Measurements from ENCODE around the gene RASSF5. TPM values are rescaled to one million over a fixed set of nuclear protein-coding genes. Genes with fewer than 3 reads are reported as not detected.

Gene RASSF5
- total and polyA plus RNA-seq, 10 of the 15 experiments (the other 5 are each of a cell fraction or from before 2014, with no cell fraction given), result 14.0 to 89.6 (median 68.9) TPM

DNA sequence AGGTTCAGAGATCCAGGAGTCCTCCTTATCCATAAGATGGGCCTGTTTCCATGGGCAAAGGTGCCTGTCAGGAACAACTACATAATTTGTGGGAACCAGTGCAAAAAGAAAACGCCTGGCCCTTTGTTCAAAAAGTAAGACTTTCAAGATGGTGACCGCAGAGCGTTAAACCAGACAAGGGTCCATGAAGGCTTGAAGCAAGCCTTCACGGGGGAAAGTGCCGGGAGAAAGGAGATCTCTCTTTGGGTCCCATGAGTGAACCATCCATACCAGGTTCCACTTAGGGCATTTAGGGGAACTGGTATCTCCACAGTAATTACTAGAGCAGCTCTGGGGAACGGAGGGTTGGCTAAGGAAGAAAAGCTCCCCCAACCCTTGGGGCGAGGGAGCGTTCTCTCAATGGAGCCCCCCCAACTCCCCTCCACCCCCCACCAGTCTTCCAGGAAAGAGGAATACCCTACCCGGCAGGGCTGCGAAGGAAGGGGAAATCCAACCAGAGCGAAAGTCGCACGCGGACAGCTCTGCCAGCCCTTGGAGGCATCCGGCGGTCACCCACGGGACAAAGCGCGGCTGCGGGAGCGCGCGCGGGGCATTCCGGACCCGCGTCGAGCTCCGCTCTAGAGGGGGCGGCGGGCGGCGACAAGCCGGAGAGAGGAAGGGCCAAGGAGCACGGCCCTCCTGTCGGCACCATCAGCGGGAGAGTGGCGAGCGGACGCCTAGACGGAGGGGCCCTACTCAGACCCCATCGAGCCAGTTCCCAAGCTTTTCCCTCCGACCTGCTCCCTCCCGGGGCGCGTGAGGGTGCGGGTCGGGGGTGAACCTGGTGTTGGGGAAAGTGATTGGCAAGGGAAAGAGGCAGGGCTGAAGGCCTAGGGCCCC lies 687 bp upstream of the RASSF5 start:
- peak overlapping the region; percentile 77 for H2AFZ ChIP-seq (ENCODE audit: control insufficient read depth, low read depth, low read length)
- H3K36me3 ChIP-seq (ENCODE audit: control insufficient read depth in 2 of 2, insufficient read depth in 2 of 2, low read length in 1 of 2), result no peaks in the 10 kb centered on the region
- ATAC-seq (peak; percentile 51), DNase-seq (ENCODE audit: low read depth, low spot score) (no peak), FAIRE-seq (no peak)
- ChIA-PET SMC1A (ENCODE audit: uncharacterized antibody, unreplicated experiment) (interaction anchor here (0.6 to 5.6 kb wide), 22 partner anchors 9 to 141 kb away, joined by 3 to 61 read pairs (median 6); partner anchors contain the start of genes DYRK3 and IKBKE), POLR2A (interaction anchor here (0.6 to 4.8 kb wide), 19 partner anchors 9 to 896 kb away, joined by 3 to 60 read pairs (median 4); partner anchors contain the start of genes DYRK3 and IKBKE), CTCF (interaction anchor here (0.7 to 5.1 kb wide), 27 partner anchors 10 to 323 kb away, joined by 3 to 62 read pairs (median 5); partner anchors contain the start of genes DYRK3 and IKBKE), RAD21 (ENCODE audit: unreplicated experiment) (interaction anchor here (1.0 to 4.8 kb wide), 18 partner anchors 10 to 157 kb away, joined by 3 to 69 read pairs (median 5); partner anchors contain the start of genes DYRK3 and IKBKE)
- in situ Hi-C loops (cut with MboI) (no loop called here), intact Hi-C loops (cut with micrococcal nuclease; ENCODE audit: unreplicated experiment) (loop anchor here (10.0 kb wide), 1 partner anchor 408 kb away; no protein-coding TSS in a partner anchor)
- peak overlapping the region; percentile 29; the same call in 1 of the 2 replicates for H3K27ac ChIP-seq (ENCODE audit: control insufficient read depth, insufficient read depth)
- no peaks in the 10 kb centered on the region for H3K79me2 ChIP-seq (ENCODE audit: control insufficient read depth, insufficient read depth, low read length)
- H3K9ac ChIP-seq (ENCODE audit: control insufficient read depth, insufficient read depth, low read length), result peak overlapping the region; percentile 61; the same call in 1 of the 2 replicates
- H3K4me1 ChIP-seq (ENCODE audit: control insufficient read depth, insufficient read depth, low read length), result peaks cover 41% of the 10 kb centered on the region
- H3K27me3 ChIP-seq (replicated peaks in 1 of 2; ENCODE audit: control insufficient read depth in 2 of 2, insufficient read depth in 2 of 2, low read length in 1 of 2), result no peaks in the 10 kb centered on the region
- H3K4me3 ChIP-seq, result peak overlapping the region; percentile 72
- H3K9me3 ChIP-seq (replicated peaks; ENCODE audit: control insufficient read depth, insufficient read depth, low read length), result no peaks in the 10 kb centered on the region
- H4K20me1 ChIP-seq (ENCODE audit: control insufficient read depth, insufficient read depth), result no peaks in the 10 kb centered on the region
- peak overlapping the region; percentile 91 for H3K4me2 ChIP-seq (ENCODE audit: control insufficient read depth, insufficient read depth)
- 8% methylated on average over 48 of the region's 48 CpGs for WGBS (ENCODE audit: insufficient coverage, insufficient replicate concordance, low lambda C conversion rate, missing lambda C conversion rate)
- TSS peak; percentile 81 for BruUV-seq (replicated peaks)
- TF ChIP-seq, protein P1, sequence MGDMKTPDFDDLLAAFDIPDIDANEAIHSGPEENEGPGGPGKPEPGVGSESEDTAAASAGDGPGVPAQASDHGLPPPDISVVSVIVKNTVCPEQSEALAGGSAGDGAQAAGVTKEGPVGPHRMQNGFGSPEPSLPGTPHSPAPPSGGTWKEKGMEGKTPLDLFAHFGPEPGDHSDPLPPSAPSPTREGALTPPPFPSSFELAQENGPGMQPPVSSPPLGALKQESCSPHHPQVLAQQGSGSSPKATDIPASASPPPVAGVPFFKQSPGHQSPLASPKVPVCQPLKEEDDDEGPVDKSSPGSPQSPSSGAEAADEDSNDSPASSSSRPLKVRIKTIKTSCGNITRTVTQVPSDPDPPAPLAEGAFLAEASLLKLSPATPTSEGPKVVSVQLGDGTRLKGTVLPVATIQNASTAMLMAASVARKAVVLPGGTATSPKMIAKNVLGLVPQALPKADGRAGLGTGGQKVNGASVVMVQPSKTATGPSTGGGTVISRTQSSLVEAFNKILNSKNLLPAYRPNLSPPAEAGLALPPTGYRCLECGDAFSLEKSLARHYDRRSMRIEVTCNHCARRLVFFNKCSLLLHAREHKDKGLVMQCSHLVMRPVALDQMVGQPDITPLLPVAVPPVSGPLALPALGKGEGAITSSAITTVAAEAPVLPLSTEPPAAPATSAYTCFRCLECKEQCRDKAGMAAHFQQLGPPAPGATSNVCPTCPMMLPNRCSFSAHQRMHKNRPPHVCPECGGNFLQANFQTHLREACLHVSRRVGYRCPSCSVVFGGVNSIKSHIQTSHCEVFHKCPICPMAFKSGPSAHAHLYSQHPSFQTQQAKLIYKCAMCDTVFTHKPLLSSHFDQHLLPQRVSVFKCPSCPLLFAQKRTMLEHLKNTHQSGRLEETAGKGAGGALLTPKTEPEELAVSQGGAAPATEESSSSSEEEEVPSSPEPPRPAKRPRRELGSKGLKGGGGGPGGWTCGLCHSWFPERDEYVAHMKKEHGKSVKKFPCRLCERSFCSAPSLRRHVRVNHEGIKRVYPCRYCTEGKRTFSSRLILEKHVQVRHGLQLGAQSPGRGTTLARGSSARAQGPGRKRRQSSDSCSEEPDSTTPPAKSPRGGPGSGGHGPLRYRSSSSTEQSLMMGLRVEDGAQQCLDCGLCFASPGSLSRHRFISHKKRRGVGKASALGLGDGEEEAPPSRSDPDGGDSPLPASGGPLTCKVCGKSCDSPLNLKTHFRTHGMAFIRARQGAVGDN (IDR thresholded peaks at IDR 0.05), result 0 out of 2 replicates have a peak, but pooled peaks have one; percentile 5
- TF ChIP-seq, protein P2, sequence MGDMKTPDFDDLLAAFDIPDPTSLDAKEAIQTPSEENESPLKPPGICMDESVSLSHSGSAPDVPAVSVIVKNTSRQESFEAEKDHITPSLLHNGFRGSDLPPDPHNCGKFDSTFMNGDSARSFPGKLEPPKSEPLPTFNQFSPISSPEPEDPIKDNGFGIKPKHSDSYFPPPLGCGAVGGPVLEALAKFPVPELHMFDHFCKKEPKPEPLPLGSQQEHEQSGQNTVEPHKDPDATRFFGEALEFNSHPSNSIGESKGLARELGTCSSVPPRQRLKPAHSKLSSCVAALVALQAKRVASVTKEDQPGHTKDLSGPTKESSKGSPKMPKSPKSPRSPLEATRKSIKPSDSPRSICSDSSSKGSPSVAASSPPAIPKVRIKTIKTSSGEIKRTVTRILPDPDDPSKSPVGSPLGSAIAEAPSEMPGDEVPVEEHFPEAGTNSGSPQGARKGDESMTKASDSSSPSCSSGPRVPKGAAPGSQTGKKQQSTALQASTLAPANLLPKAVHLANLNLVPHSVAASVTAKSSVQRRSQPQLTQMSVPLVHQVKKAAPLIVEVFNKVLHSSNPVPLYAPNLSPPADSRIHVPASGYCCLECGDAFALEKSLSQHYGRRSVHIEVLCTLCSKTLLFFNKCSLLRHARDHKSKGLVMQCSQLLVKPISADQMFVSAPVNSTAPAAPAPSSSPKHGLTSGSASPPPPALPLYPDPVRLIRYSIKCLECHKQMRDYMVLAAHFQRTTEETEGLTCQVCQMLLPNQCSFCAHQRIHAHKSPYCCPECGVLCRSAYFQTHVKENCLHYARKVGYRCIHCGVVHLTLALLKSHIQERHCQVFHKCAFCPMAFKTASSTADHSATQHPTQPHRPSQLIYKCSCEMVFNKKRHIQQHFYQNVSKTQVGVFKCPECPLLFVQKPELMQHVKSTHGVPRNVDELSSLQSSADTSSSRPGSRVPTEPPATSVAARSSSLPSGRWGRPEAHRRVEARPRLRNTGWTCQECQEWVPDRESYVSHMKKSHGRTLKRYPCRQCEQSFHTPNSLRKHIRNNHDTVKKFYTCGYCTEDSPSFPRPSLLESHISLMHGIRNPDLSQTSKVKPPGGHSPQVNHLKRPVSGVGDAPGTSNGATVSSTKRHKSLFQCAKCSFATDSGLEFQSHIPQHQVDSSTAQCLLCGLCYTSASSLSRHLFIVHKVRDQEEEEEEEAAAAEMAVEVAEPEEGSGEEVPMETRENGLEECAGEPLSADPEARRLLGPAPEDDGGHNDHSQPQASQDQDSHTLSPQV (IDR thresholded peaks at IDR 0.05), result no peak
- 0 out of 2 replicates have a peak, but pooled peaks have one; percentile 7 for TF ChIP-seq RUNX3 (IDR thresholded peaks at IDR 0.05; ENCODE audit: low read length)
- no peak for TF ChIP-seq CHD1 (IDR thresholded peaks at IDR 0.05; ENCODE audit: low read depth, low read length)
- no peak for TF ChIP-seq IRF4 (IDR thresholded peaks at IDR 0.05; ENCODE audit: low read depth, low read length)
- TF ChIP-seq EED (IDR thresholded peaks at IDR 0.05; ENCODE audit: low read depth), result peak; percentile 64; the same call in 1 of the 2 replicates
- peak; percentile 88 for TF ChIP-seq IKZF1 (conservative IDR thresholded peaks at IDR 0.05)
- TF ChIP-seq IKZF2 (IDR thresholded peaks at IDR 0.05), result peak; percentile 85 to 90
- no peak for TF ChIP-seq RAD51 (IDR thresholded peaks at IDR 0.05)
- TF ChIP-seq LARP7 (IDR thresholded peaks at IDR 0.05), result peak; percentile 57; the same call in 1 of the 2 replicates
- TF ChIP-seq MTA2 (IDR thresholded peaks at IDR 0.05; ENCODE audit: low read depth), result 0 out of 2 replicates have a peak, but pooled peaks have one; percentile 34
- TF ChIP-seq KAT2A (conservative IDR thresholded peaks at IDR 0.05; ENCODE audit: control insufficient read depth, low read depth, low read length), result no peak
- TF ChIP-seq SMARCA5 (IDR thresholded peaks at IDR 0.05), result peak; percentile 76
- TF ChIP-seq RB1 (IDR thresholded peaks at IDR 0.05; ENCODE audit: borderline replicate concordance), result peak; percentile 18; the same call in 1 of the 2 replicates
- peak; percentile 35 for TF ChIP-seq RELA (IDR thresholded peaks at IDR 0.05; ENCODE audit: borderline replicate concordance, partially characterized antibody)
- TF ChIP-seq NBN (IDR thresholded peaks at IDR 0.05), result peak; percentile 78; the same call in 1 of the 2 replicates
